IMR-90 (cell line): ENCODE data around the gene GRSF1.

Source experiments
- BHLHE40 ChIP-seq: fragments of 150-350 bp; IDR thresholded peaks from 2 replicates; pipeline ENCODE4 v1.6.1; 2016; ENCODE audit warnings: mild to moderate bottlenecking, low read depth, low read length
- FOS ChIP-seq: fragments of 150-350 bp; IDR thresholded peaks from 2 replicates; pipeline ENCODE4 v1.6.1; 2016; ENCODE audit warnings: low read depth, low read length
- MAZ ChIP-seq: IDR thresholded peaks from 2 replicates; pipeline ENCODE4 v1.6.1; 2012; ENCODE audit warnings: low read depth, mild to moderate bottlenecking, low read length, improper control_type of control experiment, moderate library complexity, borderline replicate concordance
- NFE2L2 ChIP-seq: fragments of 150-350 bp; IDR thresholded peaks from 2 replicates; pipeline ENCODE4 v1.6.1; 2016; ENCODE audit warnings: low read depth, mild to moderate bottlenecking, low read length
- POLR2A ChIP-seq: IDR thresholded peaks from 2 replicates; pipeline ENCODE4 v1.6.1; 2012; ENCODE audit warnings: mild to moderate bottlenecking, low read depth, low read length
- RAD21 ChIP-seq: IDR thresholded peaks from 2 replicates; pipeline ENCODE4 v1.6.1; 2012; ENCODE audit warnings: low read length, improper control_type of control experiment
- RCOR1 ChIP-seq: IDR thresholded peaks from 2 replicates; pipeline ENCODE4 v1.6.1; 2012; ENCODE audit warnings: mild to moderate bottlenecking, low read length, improper control_type of control experiment; ENCODE audit not compliant: insufficient replicate concordance
- RFX5 ChIP-seq: IDR thresholded peaks from 2 replicates; pipeline ENCODE4 v1.8.0; 2012; ENCODE audit warnings: low read depth, mild to moderate bottlenecking, low read length, moderate library complexity
- SMC3 ChIP-seq: fragments of 150-350 bp; IDR thresholded peaks from 2 replicates; pipeline ENCODE4 v1.6.1; 2016; ENCODE audit warnings: low read depth, mild to moderate bottlenecking, antibody characterized with exemption, low read length, moderate library complexity
- TF ChIP-seq, protein P1 (sequence below): conservative IDR thresholded peaks from 2 replicates; pipeline ENCODE4 v1.5.1; 2012; ENCODE audit warnings: mild to moderate bottlenecking, low read depth, low read length, improper control_type of control experiment
- TF ChIP-seq, protein P2 (sequence below): fragments of 150-350 bp; IDR thresholded peaks from 2 replicates; pipeline ENCODE4 v1.6.1; 2016; ENCODE audit warnings: low read depth, mild to moderate bottlenecking, low read length, moderate library complexity, borderline replicate concordance

DNA sequence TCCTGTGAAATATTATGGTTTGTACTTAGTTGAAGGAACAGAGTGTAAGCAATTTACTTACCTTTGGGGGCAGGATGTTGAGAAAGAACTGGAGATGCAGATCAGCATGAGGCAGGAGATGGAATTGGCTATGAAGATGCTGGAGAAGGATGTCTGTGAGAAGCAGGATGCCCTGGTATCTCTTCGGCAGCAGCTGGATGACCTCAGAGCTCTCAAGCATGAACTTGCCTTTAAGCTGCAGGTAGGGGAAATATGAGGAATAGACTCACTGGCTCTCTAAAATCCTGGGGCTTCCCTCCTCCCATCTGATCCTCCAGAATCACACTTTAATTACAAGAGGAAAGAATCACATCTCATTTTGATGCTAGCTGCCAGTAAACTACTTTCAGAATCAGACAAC, 51.0 kb downstream of the GRSF1 start:
- TF ChIP-seq, protein P1, sequence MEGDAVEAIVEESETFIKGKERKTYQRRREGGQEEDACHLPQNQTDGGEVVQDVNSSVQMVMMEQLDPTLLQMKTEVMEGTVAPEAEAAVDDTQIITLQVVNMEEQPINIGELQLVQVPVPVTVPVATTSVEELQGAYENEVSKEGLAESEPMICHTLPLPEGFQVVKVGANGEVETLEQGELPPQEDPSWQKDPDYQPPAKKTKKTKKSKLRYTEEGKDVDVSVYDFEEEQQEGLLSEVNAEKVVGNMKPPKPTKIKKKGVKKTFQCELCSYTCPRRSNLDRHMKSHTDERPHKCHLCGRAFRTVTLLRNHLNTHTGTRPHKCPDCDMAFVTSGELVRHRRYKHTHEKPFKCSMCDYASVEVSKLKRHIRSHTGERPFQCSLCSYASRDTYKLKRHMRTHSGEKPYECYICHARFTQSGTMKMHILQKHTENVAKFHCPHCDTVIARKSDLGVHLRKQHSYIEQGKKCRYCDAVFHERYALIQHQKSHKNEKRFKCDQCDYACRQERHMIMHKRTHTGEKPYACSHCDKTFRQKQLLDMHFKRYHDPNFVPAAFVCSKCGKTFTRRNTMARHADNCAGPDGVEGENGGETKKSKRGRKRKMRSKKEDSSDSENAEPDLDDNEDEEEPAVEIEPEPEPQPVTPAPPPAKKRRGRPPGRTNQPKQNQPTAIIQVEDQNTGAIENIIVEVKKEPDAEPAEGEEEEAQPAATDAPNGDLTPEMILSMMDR = no peak
- TF ChIP-seq POLR2A = no peak
- no peak for TF ChIP-seq RAD21
- TF ChIP-seq, protein P2, sequence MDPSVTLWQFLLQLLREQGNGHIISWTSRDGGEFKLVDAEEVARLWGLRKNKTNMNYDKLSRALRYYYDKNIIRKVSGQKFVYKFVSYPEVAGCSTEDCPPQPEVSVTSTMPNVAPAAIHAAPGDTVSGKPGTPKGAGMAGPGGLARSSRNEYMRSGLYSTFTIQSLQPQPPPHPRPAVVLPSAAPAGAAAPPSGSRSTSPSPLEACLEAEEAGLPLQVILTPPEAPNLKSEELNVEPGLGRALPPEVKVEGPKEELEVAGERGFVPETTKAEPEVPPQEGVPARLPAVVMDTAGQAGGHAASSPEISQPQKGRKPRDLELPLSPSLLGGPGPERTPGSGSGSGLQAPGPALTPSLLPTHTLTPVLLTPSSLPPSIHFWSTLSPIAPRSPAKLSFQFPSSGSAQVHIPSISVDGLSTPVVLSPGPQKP = no peak
- no peak for TF ChIP-seq BHLHE40
- TF ChIP-seq FOS = no peak
- no peak for TF ChIP-seq SMC3
- no peak for TF ChIP-seq MAZ
- no peak for TF ChIP-seq NFE2L2
- TF ChIP-seq RFX5 = no peak
- no peak for TF ChIP-seq RCOR1
